Adrenal gland (tissue), 5 donors: ENCODE results near the gene SVIL.

Source experiments
- CTCF ChIP-seq, 6 experiments: fragments of 450-650 bp in 4 of 6; fragments of 200-600 bp in 2 of 6; sonication (generic) in 1 of 6; IDR thresholded peaks; 1 replicate in 5 of 6; 2 replicates in 1 of 6; pipeline versions ENCODE4 v1.5.1 to v1.8.0; 2016 to 2021; ENCODE audit warnings: antibody characterized with exemption in 6 of 6, mild to moderate bottlenecking in 2 of 6, moderate library complexity in 1 of 6
- POLR2A ChIP-seq, 2 donors: fragments of 450-650 bp; IDR thresholded peaks; one replicate each; pipeline ENCODE4 v1.6.1; 2017; ENCODE audit warnings: antibody characterized with exemption in 2 of 2, mild to moderate bottlenecking in 2 of 2, moderate library complexity in 1 of 2
- donor health status: DM: no; HTN: no; CAD: no.

GRCh38 chr10:29671228-29671780 lies 36.5 kb upstream of the SVIL start:
- no peak for TF ChIP-seq CTCF (IDR thresholded peaks at IDR 0.05)
- no peak for TF ChIP-seq POLR2A (IDR thresholded peaks at IDR 0.05)
